K562 (cell line): Measurements from ENCODE around the gene HEBP2. TPM values are rescaled to one million over a fixed set of nuclear protein-coding genes. Genes with fewer than 3 reads are reported as not detected.

ENCODE experiments used
- ATAC-seq: fragments of 200-7000 bp; cut with Tn5 transposase; 3 replicates; pipeline ENCODE4 v1.9.1; 2020; ENCODE audit warnings: moderate library complexity
- BruUV-seq: library from RNA; stranded (reverse); fragments of 400-500 nt; replicated peaks from 2 replicates; lab custom pipeline; 2021; lab: Mats Ljungman, UMichigan
- CTCF ChIA-PET: fragments of 300-600 bp; formaldehyde crosslinking; extraction: SDS; loops from one replicate; lab custom pipeline; 2021; ENCODE audit warnings: low intra/inter-chr PET ratio; lab: Yijun Ruan, JAX
- POLR2A ChIA-PET: fragments of 300-600, 350-650 bp; sonication (Branson Sonifier 250); formaldehyde crosslinking; extraction: SDS; loops from one replicate; lab custom pipeline; 2021; ENCODE audit warnings: antibody characterized with exemption, inconsistent platforms; lab: Yijun Ruan, JAX
- DNase-seq, 4 experiments: peaks; one replicate each; pipeline versions ENCODE4 v3.0.0 to v3.0.0-alpha.2; 2011 to 2018; ENCODE audit warnings: low spot score in 3 of 4, mixed read lengths in 3 of 4; ENCODE audit errors: extremely low read depth in 1 of 4
- FAIRE-seq: peaks from 2 replicates; lab custom pipeline; 2011; peaks lifted over from hg19 to GRCh38; lab: Jason Lieb, UNC
- H2AFZ ChIP-seq: 2 replicates; pipeline ENCODE4 v1.6.0; 2011; ENCODE audit warnings: low read depth, low read length, control low read depth, inconsistent platforms
- H3K27ac ChIP-seq: fragments of 200-600 bp; 3 replicates; pipeline ENCODE4 v1.8.0; 2011; ENCODE audit warnings: low read depth, mild to moderate bottlenecking, control low read depth, inconsistent platforms, low read length, moderate library complexity, mixed read lengths; ENCODE audit errors: extremely low read depth
- H3K27me3 ChIP-seq, 2 experiments: fragments of 300-600 bp in 1 of 2; 2 replicates in 1 of 2; 3 replicates in 1 of 2; pipeline versions ENCODE4 v1.6.0 to v1.8.0; 2011; ENCODE audit warnings: inconsistent platforms in 2 of 2, low read length in 2 of 2, mild to moderate bottlenecking in 1 of 2, mixed read lengths in 1 of 2, moderate library complexity in 1 of 2; ENCODE audit not compliant: control insufficient read depth in 2 of 2, insufficient read depth in 2 of 2
- H3K36me3 ChIP-seq: fragments of 300-600 bp; 3 replicates; pipeline ENCODE4 v1.8.0; 2011; ENCODE audit warnings: mild to moderate bottlenecking, low read length, inconsistent platforms; ENCODE audit not compliant: control insufficient read depth, insufficient read depth
- H3K4me1 ChIP-seq, 2 experiments: fragments of 200-600 bp in 1 of 2; replicated peaks in 1 of 2; 2 replicates in 1 of 2; 3 replicates in 1 of 2; pipeline versions ENCODE4 v1.5.1 to v1.8.0; 2011; ENCODE audit warnings: inconsistent platforms in 2 of 2, low read length in 2 of 2, mild to moderate bottlenecking in 1 of 2, mixed read lengths in 1 of 2, moderate library complexity in 1 of 2; ENCODE audit not compliant: control insufficient read depth in 2 of 2, insufficient read depth in 2 of 2
- H3K4me2 ChIP-seq: 2 replicates; pipeline ENCODE4 v1.6.1; 2011; ENCODE audit warnings: low read length, control low read depth, inconsistent platforms, mixed read lengths; ENCODE audit not compliant: insufficient read depth
- H3K4me3 ChIP-seq: fragments of 200-600 bp; sonication (generic), shearing (Covaris generic); 2 replicates; pipeline ENCODE4 v1.5.1; 2016; ENCODE audit warnings: control low read depth, inconsistent platforms
- H3K79me2 ChIP-seq: fragments of 200-600 bp; 3 replicates; pipeline ENCODE4 v1.8.0; 2011; ENCODE audit warnings: low read length, inconsistent platforms; ENCODE audit not compliant: control insufficient read depth, insufficient read depth
- H3K9ac ChIP-seq, 2 experiments: 2 replicates each; pipeline versions ENCODE4 v1.6.0 to v1.6.1; 2011; ENCODE audit warnings: low read depth in 2 of 2, low read length in 2 of 2, control low read depth in 1 of 2, inconsistent platforms in 1 of 2, mild to moderate bottlenecking in 1 of 2, mixed read lengths in 1 of 2; ENCODE audit not compliant: insufficient read depth in 1 of 2
- H3K9me1 ChIP-seq: one replicate; pipeline ENCODE4 v1.6.0; 2011; ENCODE audit warnings: inconsistent platforms, mild to moderate bottlenecking, low read length, moderate library complexity; ENCODE audit not compliant: control insufficient read depth, insufficient read depth
- H3K9me3 ChIP-seq: replicated peaks from 2 replicates; pipeline ENCODE4 v1.5.1; 2011; ENCODE audit warnings: low read depth, low read length, inconsistent platforms; ENCODE audit not compliant: control insufficient read depth, insufficient read depth
- H4K20me1 ChIP-seq: replicated peaks from 2 replicates; pipeline ENCODE4 v1.6.1; 2011; ENCODE audit warnings: low read length, inconsistent platforms, mixed read lengths; ENCODE audit not compliant: control insufficient read depth, insufficient read depth
- CBX1 ChIP-seq: sonication (generic); IDR thresholded peaks from 2 replicates; pipeline ENCODE4 v1.6.1; 2016; ENCODE audit warnings: antibody characterized with exemption, low read depth, mild to moderate bottlenecking
- CLOCK ChIP-seq: fragments of 250-450 bp; sonication (Bioruptor Pico); IDR thresholded peaks from 2 replicates; pipeline ENCODE4 v1.4.0; 2020; ENCODE audit warnings: mild to moderate bottlenecking, moderate library complexity, borderline replicate concordance
- E2F3 ChIP-seq: fragments of 250-450 bp; sonication (Bioruptor Pico); IDR thresholded peaks from 2 replicates; pipeline ENCODE4 v1.4.0; 2020; ENCODE audit warnings: mild to moderate bottlenecking
- KLF10 ChIP-seq: fragments of 250-450 bp; sonication (Bioruptor Pico); IDR thresholded peaks from 2 replicates; pipeline ENCODE4 v1.6.1; 2021; ENCODE audit warnings: matching md5 sums
- MBD1 ChIP-seq: fragments of 250-450 bp; sonication (Bioruptor Pico); IDR thresholded peaks from 2 replicates; pipeline ENCODE4 v1.8.0; 2022; ENCODE audit warnings: inconsistent platforms
- MYC ChIP-seq, 2 experiments: fragments of 250-450 bp in 1 of 2; sonication (Bioruptor Pico) in 1 of 2; IDR thresholded peaks; 2 replicates each; pipeline versions ENCODE4 v1.5.1 to v1.6.1; 2012 to 2021; ENCODE audit warnings: low read depth in 2 of 2, borderline replicate concordance in 1 of 2, improper control_type of control experiment in 1 of 2, low read length in 1 of 2, mild to moderate bottlenecking in 1 of 2, moderate library complexity in 1 of 2
- SMAD2 ChIP-seq: fragments of 150-350 bp; IDR thresholded peaks from 2 replicates; pipeline ENCODE4 v1.6.1; 2014; ENCODE audit warnings: low read depth, mild to moderate bottlenecking, low read length
- SPI1 ChIP-seq: IDR thresholded peaks from 2 replicates; pipeline ENCODE4 v1.6.1; 2011; ENCODE audit warnings: low read depth, low read length, control low read depth, borderline replicate concordance
- TFAP4 ChIP-seq: sonication (generic); formaldehyde crosslinking; IDR thresholded peaks from 2 replicates; pipeline ENCODE4 v1.8.0; 2022; ENCODE audit warnings: missing genetic modification reagents, mild to moderate bottlenecking, moderate library complexity, borderline replicate concordance
- U2AF1 ChIP-seq: fragments of 200-400 bp; formaldehyde crosslinking; optimal IDR thresholded peaks from 2 replicates; pipeline ENCODE3; 2017; ENCODE audit warnings: mild to moderate bottlenecking, low read depth, low read length, moderate library complexity
- YY1 ChIP-seq, 3 experiments: IDR thresholded peaks; 2 replicates each; pipeline ENCODE4 v1.6.1; 2011; ENCODE audit warnings: low read length in 2 of 3, mild to moderate bottlenecking in 2 of 3, moderate library complexity in 2 of 3, borderline replicate concordance in 1 of 3, control low read depth in 1 of 3, low read depth in 1 of 3; ENCODE audit not compliant: insufficient read depth in 3 of 3, insufficient replicate concordance in 2 of 3, control insufficient read depth in 1 of 3, insufficient read length in 1 of 3; ENCODE audit errors: extremely low read depth in 1 of 3
- ZNF263 ChIP-seq: sonication (generic); formaldehyde crosslinking; IDR thresholded peaks from 2 replicates; pipeline ENCODE4 v1.8.0; 2022; ENCODE audit warnings: mild to moderate bottlenecking, missing genetic modification reagents, borderline replicate concordance
- ZNF778 ChIP-seq: fragments of 450-650 bp; formaldehyde crosslinking; IDR thresholded peaks from 2 replicates; pipeline ENCODE4 v1.4.0; 2020; ENCODE audit warnings: mild to moderate bottlenecking, moderate library complexity
- WGBS: fragments of 100-300 bp; shearing (Covaris generic); methylation state at CpG from one replicate; pipeline ENCODE4 v1.1.6; 2016; ENCODE audit warnings: low coverage, mixed read lengths; ENCODE audit not compliant: insufficient coverage; ENCODE audit errors: missing lambda C conversion rate; 5-methylcytosine and 5-hydroxymethylcytosine counted together
- in situ Hi-C: fragments of 300-500 bp; cut with MboI; formaldehyde crosslinking; loops from 4 replicates; pipeline ENCODE4 v1.15.0; 2018; ENCODE audit warnings: inconsistent platforms, mixed read lengths
- intact Hi-C: fragments of 100-400 bp; cut with micrococcal nuclease; formaldehyde crosslinking; loops from 2 replicates; pipeline ENCODE4 v1.14.2; 2022
- polyA plus RNA-seq, 8 experiments: library from polyadenylated mRNA; depleted of rRNA in 4 of 8; stranded (reverse) in 5 of 8; unstranded in 3 of 8; fragments of >200 nt; fragmentation: Nextera tagmentation in 2 of 8; fragmentation: Illumina TruSeq in 1 of 8; extraction: Ambion mirVana in 2 of 8; extraction: Trizol in 1 of 8; gene quantifications; 2 replicates each; pipeline versions ENCODE4 v1.2.1 to v1.2.3, GENCODE V29; 2011 to 2014; ENCODE audit warnings: inconsistent platforms in 1 of 8, missing spikeins in 1 of 8
- total RNA-seq, 7 experiments: library from RNA; depleted of rRNA in 6 of 7; stranded (reverse); fragments of >200 nt in 6 of 7; fragmentation: Illumina TruSeq in 2 of 7; extraction: Trizol in 2 of 7; gene quantifications; 2 replicates each; pipeline versions ENCODE4 v1.2.1 to v1.2.3, GENCODE V29; 2011 to 2021; ENCODE audit warnings: low replicate concordance in 1 of 7

Gene HEBP2
- total and polyA plus RNA-seq, 9 of the 15 experiments (the other 6 are each of a cell fraction or from before 2014, with no cell fraction given) = 8.5 to 63.7 (median 36.9) TPM

- no peaks in the 10 kb centered on the region for H3K9me3 ChIP-seq
- intact Hi-C loops = loop anchor here (5.0 kb wide), 2 partner anchors 116 to 401 kb away; no protein-coding TSS in a partner anchor
- H2AFZ ChIP-seq = peak overlapping the region; percentile 99
- H3K79me2 ChIP-seq = peaks cover 11% of the 10 kb centered on the region; the same call in 2 of the 3 replicates
- in situ Hi-C loops = no loop called here
- ChIA-PET CTCF (no interaction called here), POLR2A (interaction anchor here (0.6 to 1.4 kb wide), 5 partner anchors 12 to 905 kb away, joined by 3 to 8 read pairs (median 4); no protein-coding TSS in a partner anchor)
- ATAC-seq (peak; percentile 53), DNase-seq (peak; percentile 61 to 79 (median 74)), FAIRE-seq (no peak)
- peak overlapping the region; percentile 91 to 96 for H3K9ac ChIP-seq
- no peaks in the 10 kb centered on the region for H4K20me1 ChIP-seq
- peak overlapping the region; percentile 87 for H3K27ac ChIP-seq
- TSS peak; percentile 82 for BruUV-seq
- whole genome bisulfite sequencing = 2% methylated on average over 24 of the region's 30 CpGs
- no peaks in the 10 kb centered on the region for H3K27me3 ChIP-seq
- H3K9me1 ChIP-seq = no peaks in the 10 kb centered on the region
- H3K4me2 ChIP-seq = peak overlapping the region; percentile 92
- peaks cover 27% of the 10 kb centered on the region for H3K36me3 ChIP-seq
- H3K4me3 ChIP-seq = peak overlapping the region; percentile 58
- peaks cover 10 to 23% of the 10 kb centered on the region in 2 experiments for H3K4me1 ChIP-seq
- TF ChIP-seq CBX1 (no peak), U2AF1 (no peak), MYC (IDR thresholded peaks at IDR 0.05; ENCODE audit: low read depth, low read length) (no peak), MYC (CRISPR knock-in tag; IDR thresholded peaks at IDR 0.05; ENCODE audit: borderline replicate concordance, low read depth) (peak; percentile 35; the same call in 1 of the 2 replicates), E2F3 (0 out of 2 replicates have a peak, but pooled peaks have one; percentile 23), TFAP4 (CRISPR knock-in tag) (no peak), CLOCK (CRISPR knock-in tag) (no peak), YY1 (IDR thresholded peaks at IDR 0.05; ENCODE audit: borderline replicate concordance in 1 of 3, control insufficient read depth in 1 of 3, extremely low read depth in 1 of 3, insufficient read depth in 3 of 3, insufficient read length in 1 of 3, insufficient replicate concordance in 2 of 3, low read depth in 1 of 3, low read length in 2 of 3) (peak in 1 of 3 experiments; percentile 6), ZNF778 (CRISPR knock-in tag) (no peak), MBD1 (CRISPR knock-in tag) (no peak), ZNF263 (CRISPR knock-in tag) (0 out of 2 replicates have a peak, but pooled peaks have one; percentile 3), SPI1 (no peak), SMAD2 (no peak), KLF10 (CRISPR knock-in tag) (no peak)
Observed at GRCh38 chr6:138403324-138403800, 661 bp upstream of the HEBP2 start.
